ENCODE measurements around the gene LRRC42.
"Not testable (repeated sequence)": the region's sequence is repeated elsewhere in the genome, so short reads cannot be mapped to it uniquely, and the experiment has no call there.

The LRRC42 gene

DNA sequence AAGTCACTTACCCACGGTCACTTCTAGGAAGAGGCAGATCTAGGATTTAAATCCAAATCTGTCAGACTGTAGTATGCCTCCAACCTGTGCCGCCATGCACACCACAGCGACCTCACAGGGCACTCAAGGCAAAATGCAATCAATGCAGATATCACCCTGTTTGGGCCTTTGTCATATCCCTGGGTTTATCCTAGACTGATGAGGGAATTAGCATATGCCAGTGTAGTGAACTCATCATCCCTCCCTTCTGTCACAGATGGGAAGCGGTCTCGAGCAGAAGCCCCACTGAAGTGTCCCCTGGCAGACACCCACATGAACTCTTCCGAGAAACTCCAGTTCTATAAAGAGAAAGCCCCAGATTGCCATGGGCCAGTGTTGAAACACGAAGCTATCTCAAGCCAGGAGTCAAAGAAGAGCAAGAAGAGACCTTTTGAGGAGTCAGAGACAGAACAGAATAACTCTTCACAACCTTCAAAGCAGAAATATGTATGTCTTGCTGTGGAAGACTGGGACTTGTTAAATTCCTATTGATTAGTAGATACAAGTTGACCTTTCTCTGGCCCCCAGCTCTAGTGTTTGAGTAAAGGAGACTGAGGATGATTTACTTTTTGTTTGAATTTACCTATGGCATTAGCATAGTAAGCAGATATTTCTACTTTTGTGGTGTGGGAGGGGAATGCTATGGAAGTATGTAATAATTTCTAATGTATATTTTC is 21.4 kb downstream of the LRRC42 start:
- DNase-seq: no peak
- TF ChIP-seq GATA1 (IDR thresholded peaks at IDR 0.05; ENCODE audit: low read depth, low read length) (no peak), POLR2A (IDR thresholded peaks at IDR 0.05; ENCODE audit: low read length) (no peak)

DNA sequence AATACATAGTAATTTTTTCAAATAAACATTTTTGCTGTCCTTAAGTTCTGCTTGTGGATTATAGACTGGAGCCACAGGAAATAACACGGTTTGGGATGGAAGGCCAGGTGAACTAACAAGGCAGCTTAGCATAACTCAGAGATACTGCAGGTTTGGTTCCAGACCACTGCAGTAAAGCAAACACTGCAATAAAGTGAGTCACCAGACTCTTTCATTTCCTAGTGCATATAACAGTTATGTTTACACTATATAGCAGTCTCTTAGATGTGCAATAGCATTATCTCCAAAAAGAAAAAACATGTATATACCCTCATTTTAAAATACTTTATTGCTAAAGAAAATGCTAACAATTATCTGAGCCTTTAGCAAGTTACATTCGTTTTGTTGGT is 22.0 kb downstream of the LRRC42 start:
- no peak for DNase-seq
- no peak for TF ChIP-seq POLR2A (IDR thresholded peaks at IDR 0.05; ENCODE audit: low read length)

DNA sequence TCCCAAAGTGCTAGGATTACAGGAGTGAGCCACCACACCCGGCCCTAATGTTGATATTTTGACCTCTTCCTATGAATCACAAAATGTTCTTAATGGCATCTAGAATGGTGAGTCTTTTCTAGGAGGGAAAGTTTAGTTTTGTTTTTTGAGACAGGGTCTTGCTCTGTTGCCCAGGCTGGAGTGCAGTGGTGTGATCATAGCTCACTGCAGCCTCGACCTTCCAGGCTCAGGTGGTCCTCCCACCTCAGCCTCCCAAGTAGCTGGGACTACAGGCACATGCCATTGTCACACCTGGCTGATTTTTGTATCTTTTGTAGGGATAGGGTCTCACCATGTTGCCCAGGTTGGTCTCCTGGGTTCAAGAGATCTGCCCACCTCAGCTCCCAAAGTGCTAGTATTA is 23.2 kb downstream of the LRRC42 start:
- not testable (repeated sequence) for DNase-seq

DNA sequence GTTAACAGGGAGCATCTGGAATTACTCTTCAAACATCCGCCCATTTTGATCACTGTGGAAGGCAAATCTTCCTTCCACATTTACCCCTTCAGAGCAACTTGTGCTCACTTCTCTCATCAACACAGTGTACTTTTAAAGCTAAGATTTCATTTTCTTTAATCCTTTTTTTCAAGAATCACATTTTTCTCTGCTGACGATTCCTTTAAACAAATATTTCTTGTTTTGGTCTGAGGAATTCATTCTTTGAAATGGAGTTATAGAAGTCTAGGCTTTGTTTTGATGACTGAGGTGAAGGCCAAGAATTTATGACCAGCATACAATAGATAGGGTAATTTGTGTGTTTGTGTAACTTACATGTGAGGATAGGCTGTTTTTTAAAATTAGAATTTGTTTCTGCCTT is 25.6 kb downstream of the LRRC42 start:
- TF ChIP-seq GATA1 (IDR thresholded peaks at IDR 0.05; ENCODE audit: low read depth, low read length) (no peak), POLR2A (IDR thresholded peaks at IDR 0.05; ENCODE audit: low read length) (no peak)

DNA sequence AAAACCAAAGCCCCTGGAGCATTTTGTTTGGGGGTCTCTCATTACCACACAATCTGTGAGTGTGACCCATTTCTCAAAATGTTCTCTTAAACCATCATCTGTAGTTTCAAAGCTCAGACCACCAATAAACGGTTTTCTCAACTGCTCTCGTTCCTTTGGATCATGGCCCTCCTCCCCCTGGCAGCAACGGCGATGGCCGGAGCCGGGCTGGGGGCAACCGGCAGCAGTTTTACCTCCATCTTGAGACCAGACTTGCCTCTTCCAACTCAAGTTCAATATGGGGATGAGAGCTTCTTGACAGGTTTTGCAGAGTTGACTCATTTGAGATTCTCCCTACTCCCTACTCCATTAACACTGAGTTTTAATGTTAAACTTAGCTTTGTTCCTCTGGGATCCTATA is 29.7 kb downstream of the LRRC42 start:
- TF ChIP-seq GATA1 (IDR thresholded peaks at IDR 0.05; ENCODE audit: low read depth, low read length): no peak
- no peak for TF ChIP-seq POLR2A (IDR thresholded peaks at IDR 0.05; ENCODE audit: low read length)
- no peak for DNase-seq

More for the DNA sequence above, 25.6 kb downstream of the LRRC42 start:
- no peak for DNase-seq

DNA sequence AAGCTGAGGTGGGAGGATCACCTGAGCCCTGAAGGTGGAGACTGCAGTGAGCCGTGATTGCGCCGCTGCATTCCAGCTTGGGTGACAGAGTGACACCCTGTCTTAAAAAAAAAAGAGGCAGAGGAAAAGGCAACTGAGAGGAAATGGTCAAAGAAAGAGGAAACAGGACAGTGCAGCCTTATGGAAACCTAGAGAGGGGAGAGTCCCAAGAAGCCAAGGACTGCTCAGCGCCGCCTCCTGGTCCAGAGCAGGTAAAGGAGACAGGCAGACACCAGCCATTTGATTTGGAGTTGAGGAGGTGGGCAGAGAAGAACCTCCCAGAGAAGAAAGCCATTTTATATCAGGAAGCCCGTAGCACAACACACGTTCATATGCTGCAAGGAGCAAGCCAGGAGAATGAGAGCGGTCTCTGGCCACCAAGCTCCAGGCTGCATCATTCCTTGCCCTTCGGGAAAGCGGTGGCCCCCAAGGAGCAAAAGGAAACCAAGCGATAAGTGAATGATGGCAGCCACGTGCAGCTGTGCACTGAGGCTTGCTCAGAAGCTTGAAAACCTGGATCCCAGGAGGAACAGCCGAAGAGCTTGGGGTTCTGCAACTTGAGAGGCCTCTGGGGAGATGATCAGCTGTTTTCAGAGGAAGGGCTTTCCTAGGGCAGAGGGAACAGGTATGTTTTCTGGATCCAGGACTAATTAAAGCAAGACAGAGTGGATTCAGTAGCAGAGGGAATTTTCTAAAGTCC is 33.7 kb downstream of the LRRC42 start:
- DNase-seq: no peak

DNA sequence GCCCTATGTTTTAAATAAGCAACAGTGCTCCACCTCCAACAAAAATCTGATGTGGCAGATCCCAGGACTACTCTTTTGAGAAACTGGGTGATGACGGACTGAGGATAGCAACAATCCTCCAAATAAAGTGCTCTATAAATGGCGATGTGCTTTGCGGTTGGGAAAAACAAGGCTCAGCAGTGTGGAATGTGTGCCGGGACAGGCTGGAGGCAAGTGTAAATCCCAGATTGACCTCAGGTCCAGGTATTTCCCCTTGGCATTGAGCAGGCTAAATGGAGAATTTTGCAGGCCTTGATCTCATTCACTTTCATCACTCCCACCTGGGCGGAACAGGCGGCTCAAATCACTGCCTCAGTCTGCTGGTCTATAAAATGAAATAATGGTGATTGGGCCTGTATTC is 35.1 kb downstream of the LRRC42 start:
- no peak for DNase-seq
- TF ChIP-seq GATA1 (IDR thresholded peaks at IDR 0.05; ENCODE audit: low read depth, low read length): no peak
- no peak for TF ChIP-seq POLR2A (IDR thresholded peaks at IDR 0.05; ENCODE audit: low read length)

More for the DNA sequence above, 33.7 kb downstream of the LRRC42 start:
- TF ChIP-seq GATA1 (IDR thresholded peaks at IDR 0.05; ENCODE audit: low read depth, low read length): no peak
- TF ChIP-seq POLR2A (IDR thresholded peaks at IDR 0.05; ENCODE audit: low read length): no peak

DNA sequence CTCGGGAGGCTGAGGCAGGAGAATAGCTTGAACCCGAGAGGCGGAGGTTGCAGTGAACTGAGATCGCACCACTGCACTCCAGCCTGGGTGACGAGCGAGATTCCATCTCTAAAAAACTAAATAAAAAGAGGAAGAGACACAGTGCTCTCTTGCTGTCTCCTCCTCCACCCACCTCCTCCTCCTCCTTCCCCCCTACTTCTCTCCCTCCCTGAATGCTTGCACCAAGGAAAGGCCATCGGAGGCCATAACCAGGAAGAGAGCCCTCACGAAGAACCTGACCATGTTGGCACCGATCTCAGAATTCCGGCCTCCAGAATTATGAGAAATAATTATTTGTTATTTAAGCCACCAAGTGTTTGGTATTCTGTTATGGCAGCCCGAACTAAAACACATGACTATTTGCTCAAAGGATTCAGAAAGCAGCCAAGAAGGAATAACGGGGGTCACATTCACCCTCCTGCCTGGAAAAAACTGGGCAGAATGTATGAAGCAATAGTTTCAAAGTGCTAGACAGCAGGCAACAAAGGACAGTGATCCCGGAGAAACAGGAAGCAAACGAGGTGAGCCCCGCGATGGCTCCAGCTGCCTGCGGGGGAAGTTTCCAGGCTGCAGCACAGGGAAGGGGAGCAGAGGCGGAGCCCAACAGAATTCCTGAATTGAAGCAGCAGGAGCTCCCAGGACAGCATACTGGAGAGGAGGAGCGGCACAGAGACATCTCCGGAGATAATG is 36.0 kb downstream of the LRRC42 start:
- no peak for TF ChIP-seq GATA1 (IDR thresholded peaks at IDR 0.05; ENCODE audit: low read depth, low read length)
- DNase-seq: no peak

DNA sequence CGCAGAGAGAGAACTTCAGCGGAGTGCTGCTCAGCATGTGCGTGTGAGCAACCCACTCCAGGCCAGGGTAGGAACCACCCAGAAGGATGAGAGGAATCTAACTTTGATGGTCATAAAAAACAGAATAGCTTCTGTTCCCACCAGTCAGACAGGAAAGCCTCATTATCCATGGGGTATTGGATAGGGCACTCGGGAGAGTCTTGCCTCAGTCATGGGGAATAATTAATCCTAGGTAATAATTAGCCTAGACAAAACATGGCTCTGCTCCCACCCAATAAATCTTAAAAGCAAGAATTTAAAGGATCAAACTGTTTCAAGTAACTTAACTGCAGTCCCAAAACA is 36.6 kb downstream of the LRRC42 start:
- DNase-seq: no peak
- TF ChIP-seq POLR2A (IDR thresholded peaks at IDR 0.05; ENCODE audit: low read length) (no peak), GATA1 (IDR thresholded peaks at IDR 0.05; ENCODE audit: low read depth, low read length) (no peak)

DNA sequence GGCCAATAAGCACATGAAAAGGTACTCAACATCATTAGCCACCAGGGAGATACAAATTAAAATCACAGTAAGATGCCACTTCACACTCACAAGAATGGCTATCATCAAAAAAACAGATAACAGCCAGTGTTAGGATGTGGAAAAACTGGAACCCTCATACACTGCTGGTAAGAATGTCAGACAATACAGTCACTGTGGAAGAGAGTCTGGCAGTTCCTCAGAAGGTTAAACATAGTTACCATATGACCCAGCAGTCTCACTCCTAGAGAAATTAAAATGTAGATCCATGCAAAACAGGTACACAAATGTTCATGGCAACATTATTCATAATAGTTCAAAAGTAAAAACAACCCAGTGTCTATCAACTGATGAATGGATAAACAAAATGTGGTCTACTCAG is 38.6 kb downstream of the LRRC42 start:
- DNase-seq: no peak

DNA sequence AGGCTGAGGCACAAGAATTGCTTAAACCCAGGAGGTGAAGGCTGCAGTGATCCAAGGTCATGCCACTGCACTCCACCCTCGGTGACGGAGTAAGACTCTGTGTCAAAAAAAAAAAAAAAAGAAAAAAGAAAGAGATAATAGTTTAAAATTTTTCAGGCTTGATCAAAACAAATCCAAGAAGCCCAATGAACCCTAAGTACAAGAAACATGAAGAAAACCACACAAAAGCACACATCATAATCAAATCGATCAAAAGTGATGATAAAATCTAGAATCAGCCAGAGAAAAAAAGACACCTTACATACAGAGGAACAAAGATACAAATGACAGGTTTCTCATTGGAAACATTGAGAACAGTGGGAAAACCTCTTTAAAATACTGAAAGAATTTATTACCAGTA is 40.3 kb downstream of the LRRC42 start:
- no peak for TF ChIP-seq POLR2A (IDR thresholded peaks at IDR 0.05; ENCODE audit: low read length)
- TF ChIP-seq GATA1 (IDR thresholded peaks at IDR 0.05; ENCODE audit: low read depth, low read length): no peak
- DNase-seq: no peak

More for the DNA sequence above, 38.6 kb downstream of the LRRC42 start:
- no peak for TF ChIP-seq GATA1 (IDR thresholded peaks at IDR 0.05; ENCODE audit: low read depth, low read length)
- no peak for TF ChIP-seq POLR2A (IDR thresholded peaks at IDR 0.05; ENCODE audit: low read length)

DNA sequence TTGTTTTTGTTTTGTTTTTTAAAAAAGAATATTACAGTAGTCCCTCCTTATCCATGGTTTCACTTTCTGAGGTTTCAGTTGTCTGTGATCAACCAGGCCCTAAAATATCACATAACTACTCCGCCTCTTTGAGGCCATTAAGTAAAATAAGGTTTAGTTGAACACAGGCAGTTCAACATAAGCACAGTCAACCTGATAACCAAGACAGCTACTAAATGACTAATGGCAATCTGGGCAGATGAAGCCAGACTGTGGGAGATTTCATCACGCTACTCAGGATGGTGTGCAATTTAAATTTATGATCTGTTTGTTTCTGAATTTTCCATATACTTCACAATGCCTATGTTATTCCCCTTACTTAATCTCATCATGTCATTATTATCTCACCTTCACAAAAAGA is 41.7 kb downstream of the LRRC42 start:
- no peak for DNase-seq
- TF ChIP-seq GATA1 (IDR thresholded peaks at IDR 0.05; ENCODE audit: low read depth, low read length) (no peak), POLR2A (IDR thresholded peaks at IDR 0.05; ENCODE audit: low read length) (no peak)

DNA sequence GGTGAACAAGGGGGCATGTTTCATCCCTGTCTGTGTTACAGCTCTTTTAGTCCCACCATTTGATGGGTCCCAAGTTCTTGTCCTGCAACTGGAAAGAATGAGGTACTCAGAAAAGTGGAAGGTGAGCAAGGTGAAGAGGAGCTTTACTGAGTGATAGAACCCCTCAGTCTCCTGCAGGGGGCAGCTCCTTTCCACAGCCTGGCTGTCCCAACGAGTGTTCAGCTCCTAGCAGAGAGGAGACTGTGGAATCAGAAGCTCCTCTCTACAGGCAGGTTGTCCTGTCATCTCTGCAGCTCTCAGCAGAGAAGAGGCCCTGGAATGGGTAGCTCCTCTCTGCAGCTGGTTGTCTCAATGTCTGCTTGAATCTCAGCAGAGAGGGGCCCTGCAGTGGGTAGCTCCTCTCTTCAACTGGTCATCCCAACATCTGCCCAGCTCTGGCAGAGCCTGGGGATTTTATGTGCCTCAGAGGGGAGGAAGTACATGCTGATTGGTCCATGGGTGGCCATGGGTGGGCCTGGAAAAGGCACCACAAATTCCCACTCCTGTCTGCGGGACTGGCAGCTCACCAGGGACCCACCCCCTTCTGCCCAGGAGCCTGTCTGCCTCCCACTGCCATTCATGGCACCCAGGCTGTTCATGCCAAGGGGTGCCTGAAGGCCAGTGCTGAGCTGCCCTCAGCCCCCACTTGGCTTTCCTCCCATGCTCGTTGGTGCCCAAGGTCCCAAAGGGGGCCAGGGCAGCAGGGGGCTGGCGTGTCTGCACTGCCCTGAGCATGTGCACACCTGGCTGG is 46.1 kb downstream of the LRRC42 start:
- TF ChIP-seq POLR2A (IDR thresholded peaks at IDR 0.05; ENCODE audit: low read length) (no peak), GATA1 (IDR thresholded peaks at IDR 0.05; ENCODE audit: low read depth, low read length) (no peak)
- peak in 1 of 2 experiments; percentile 17 for DNase-seq

DNA sequence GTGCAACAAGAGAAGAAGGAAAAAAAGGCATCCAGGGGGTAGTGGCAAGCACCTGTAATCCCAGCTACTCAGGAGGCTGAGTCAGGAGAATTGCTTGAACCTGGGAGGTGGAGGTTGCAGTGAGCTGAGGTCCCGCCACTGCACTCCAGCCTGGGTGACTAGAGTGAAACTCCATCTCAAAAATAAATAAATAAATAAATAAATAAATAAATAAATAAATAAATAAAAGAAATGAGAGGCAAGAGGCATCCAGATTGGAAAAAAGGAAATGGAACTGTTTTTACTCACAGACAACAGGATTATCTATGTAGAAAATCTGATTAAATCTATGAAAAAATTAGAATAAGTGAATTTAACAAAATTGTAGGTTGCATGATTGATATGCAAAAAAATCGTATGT is 48.4 kb downstream of the LRRC42 start:
- not testable (repeated sequence) for DNase-seq

Data from erythroblast (primary cell).